NT2/D1 (cell line): ENCODE measurements around the gene NPVF.

Source experiments
- DNase-seq: peaks from one replicate; pipeline ENCODE4 v3.0.0-alpha.2; 2011; ENCODE audit warnings: low read depth, low spot score
- H3K27me3 ChIP-seq: 2 replicates; pipeline ENCODE4 v1.6.0; 2011; ENCODE audit warnings: mild to moderate bottlenecking; ENCODE audit not compliant: insufficient read length, insufficient read depth
- H3K36me3 ChIP-seq: 2 replicates; pipeline ENCODE4 v1.6.1; 2011; ENCODE audit warnings: mild to moderate bottlenecking, low read length, mixed read lengths; ENCODE audit not compliant: insufficient read depth, insufficient read length
- H3K4me1 ChIP-seq: 2 replicates; pipeline ENCODE4 v1.5.1; 2011; ENCODE audit not compliant: insufficient read depth, insufficient read length
- H3K4me3 ChIP-seq: 2 replicates; pipeline ENCODE4 v1.5.1; 2011; ENCODE audit warnings: low read depth; ENCODE audit not compliant: insufficient read length
- H3K9ac ChIP-seq: 2 replicates; pipeline ENCODE4 v1.6.0; 2011; ENCODE audit warnings: low read depth; ENCODE audit not compliant: insufficient read length
- H3K9me3 ChIP-seq: 2 replicates; pipeline ENCODE4 v1.5.1; 2011; ENCODE audit warnings: mild to moderate bottlenecking, low read length; ENCODE audit not compliant: insufficient read depth
- SUZ12 ChIP-seq: IDR thresholded peaks from 2 replicates; pipeline ENCODE4 v1.6.1; 2011; ENCODE audit not compliant: insufficient read length, insufficient read depth; ENCODE audit errors: extremely low read depth
- YY1 ChIP-seq: IDR thresholded peaks from 2 replicates; pipeline ENCODE4 v1.6.1; 2011; ENCODE audit not compliant: insufficient read length, insufficient read depth
- ZNF274 ChIP-seq: IDR thresholded peaks from 2 replicates; pipeline ENCODE4 v1.6.1; 2011; ENCODE audit warnings: mild to moderate bottlenecking, low read depth, low read length

Gene NPVF

GRCh38 chr7:25256333-25256819 is 28.1 kb upstream of the NPVF start:
- no peaks in the 10 kb centered on the region for H3K9me3 ChIP-seq
- no peak overlapping the region for H3K9ac ChIP-seq
- no peaks in the 10 kb centered on the region for H3K36me3 ChIP-seq
- DNase-seq: no peak
- no peaks in the 10 kb centered on the region for H3K4me1 ChIP-seq
- TF ChIP-seq ZNF274 (no peak), SUZ12 (no peak), YY1 (no peak)
- no peak overlapping the region for H3K4me3 ChIP-seq
- no peaks in the 10 kb centered on the region for H3K27me3 ChIP-seq

- no peak for DNase-seq
- Histone ChIP-seq H3K36me3 (no peaks in the 10 kb centered on the region), H3K9ac (no peak overlapping the region), H3K27me3 (no peaks in the 10 kb centered on the region), H3K4me1 (no peaks in the 10 kb centered on the region), H3K9me3 (no peaks in the 10 kb centered on the region), H3K4me3 (no peak overlapping the region)
- TF ChIP-seq SUZ12: no peak
- no peak for TF ChIP-seq ZNF274
- no peak for TF ChIP-seq YY1
Observed at GRCh38 chr7:25255611-25256332, 27.5 kb upstream of the NPVF start.

- TF ChIP-seq ZNF274: no peak
- no peak for TF ChIP-seq YY1
- TF ChIP-seq SUZ12: no peak
- Histone ChIP-seq H3K36me3 (no peaks in the 10 kb centered on the region), H3K9ac (no peak overlapping the region), H3K9me3 (no peaks in the 10 kb centered on the region), H3K4me1 (no peaks in the 10 kb centered on the region), H3K4me3 (no peak overlapping the region), H3K27me3 (no peaks in the 10 kb centered on the region)
- DNase-seq: no peak
Observed at GRCh38 chr7:25254604-25255003, 26.3 kb upstream of the NPVF start.

- Histone ChIP-seq H3K4me3 (no peak overlapping the region), H3K4me1 (no peaks in the 10 kb centered on the region), H3K36me3 (no peaks in the 10 kb centered on the region), H3K9ac (no peak overlapping the region), H3K9me3 (no peaks in the 10 kb centered on the region; the same call in 1 of the 2 replicates), H3K27me3 (no peaks in the 10 kb centered on the region)
- DNase-seq: no peak
- TF ChIP-seq YY1: no peak
- TF ChIP-seq ZNF274: no peak
- no peak for TF ChIP-seq SUZ12
Observed at GRCh38 chr7:25253714-25254113, 25.4 kb upstream of the NPVF start.

- no peak for DNase-seq
Observed at GRCh38 chr7:25250386-25250785, 22.1 kb upstream of the NPVF start.

GRCh38 chr7:25249772-25250171 is 21.5 kb upstream of the NPVF start:
- Histone ChIP-seq H3K9ac (no peak overlapping the region), H3K9me3 (no peaks in the 10 kb centered on the region; the same call in 1 of the 2 replicates), H3K4me1 (no peaks in the 10 kb centered on the region), H3K27me3 (no peaks in the 10 kb centered on the region), H3K36me3 (no peaks in the 10 kb centered on the region), H3K4me3 (no peak overlapping the region)
- TF ChIP-seq ZNF274: no peak
- TF ChIP-seq YY1: no peak
- no peak for TF ChIP-seq SUZ12
- no peak for DNase-seq

More at GRCh38 chr7:25250386-25250785, 22.1 kb upstream of the NPVF start:
- no peaks in the 10 kb centered on the region for H3K4me1 ChIP-seq
- H3K36me3 ChIP-seq: no peaks in the 10 kb centered on the region
- H3K9me3 ChIP-seq: no peaks in the 10 kb centered on the region; the same call in 1 of the 2 replicates
- H3K4me3 ChIP-seq: no peak overlapping the region
- no peaks in the 10 kb centered on the region for H3K27me3 ChIP-seq
- TF ChIP-seq YY1: no peak
- no peak for TF ChIP-seq SUZ12
- TF ChIP-seq ZNF274: no peak
- H3K9ac ChIP-seq: no peak overlapping the region

GRCh38 chr7:25246306-25246705 is 18.0 kb upstream of the NPVF start:
- no peaks in the 10 kb centered on the region; the same call in 1 of the 2 replicates for H3K9me3 ChIP-seq
- no peaks in the 10 kb centered on the region for H3K27me3 ChIP-seq
- H3K4me3 ChIP-seq: no peak overlapping the region
- no peak for DNase-seq
- no peak overlapping the region for H3K9ac ChIP-seq
- H3K36me3 ChIP-seq: no peaks in the 10 kb centered on the region
- H3K4me1 ChIP-seq: no peaks in the 10 kb centered on the region
- TF ChIP-seq ZNF274: no peak
- no peak for TF ChIP-seq SUZ12
- TF ChIP-seq YY1: no peak
